ENCODE results near the gene CADPS2.

DNA sequence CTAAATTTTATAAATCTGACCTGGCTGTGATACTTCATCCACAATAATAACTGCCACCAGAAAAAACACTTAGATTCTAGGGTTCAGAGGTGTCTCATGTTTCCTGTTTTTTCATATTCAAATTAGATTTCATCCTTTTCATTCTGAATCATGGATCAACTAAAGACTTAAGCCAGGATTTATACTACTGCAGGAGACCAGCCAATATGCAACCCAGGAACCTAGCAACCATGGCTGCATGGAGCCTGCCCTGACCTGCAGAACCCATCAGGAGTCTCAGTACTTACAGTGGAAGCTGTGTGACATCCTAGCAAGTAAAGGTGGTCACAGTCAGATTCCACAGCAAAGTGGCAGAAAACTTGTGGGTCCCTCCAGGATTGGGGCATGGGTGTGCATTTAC, 143.0 kb downstream of the CADPS2 start:
- TF ChIP-seq, protein P1, sequence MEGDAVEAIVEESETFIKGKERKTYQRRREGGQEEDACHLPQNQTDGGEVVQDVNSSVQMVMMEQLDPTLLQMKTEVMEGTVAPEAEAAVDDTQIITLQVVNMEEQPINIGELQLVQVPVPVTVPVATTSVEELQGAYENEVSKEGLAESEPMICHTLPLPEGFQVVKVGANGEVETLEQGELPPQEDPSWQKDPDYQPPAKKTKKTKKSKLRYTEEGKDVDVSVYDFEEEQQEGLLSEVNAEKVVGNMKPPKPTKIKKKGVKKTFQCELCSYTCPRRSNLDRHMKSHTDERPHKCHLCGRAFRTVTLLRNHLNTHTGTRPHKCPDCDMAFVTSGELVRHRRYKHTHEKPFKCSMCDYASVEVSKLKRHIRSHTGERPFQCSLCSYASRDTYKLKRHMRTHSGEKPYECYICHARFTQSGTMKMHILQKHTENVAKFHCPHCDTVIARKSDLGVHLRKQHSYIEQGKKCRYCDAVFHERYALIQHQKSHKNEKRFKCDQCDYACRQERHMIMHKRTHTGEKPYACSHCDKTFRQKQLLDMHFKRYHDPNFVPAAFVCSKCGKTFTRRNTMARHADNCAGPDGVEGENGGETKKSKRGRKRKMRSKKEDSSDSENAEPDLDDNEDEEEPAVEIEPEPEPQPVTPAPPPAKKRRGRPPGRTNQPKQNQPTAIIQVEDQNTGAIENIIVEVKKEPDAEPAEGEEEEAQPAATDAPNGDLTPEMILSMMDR (IDR thresholded peaks at IDR 0.05; ENCODE audit: low read length) = no peak
- TF ChIP-seq EZH2 (optimal IDR thresholded peaks at IDR 0.05; ENCODE audit: low read depth, low read length) (no peak), EZH2phosphoT487 (IDR thresholded peaks at IDR 0.05; ENCODE audit: low read length) (no peak)

Measured in MM.1S (cell line).